Nephron (organoid): Measurements from ENCODE around the gene ARHGAP10.
A peak's percentile ranks its signal among the peaks of the same experiment; 100 is the strongest.

ENCODE experiments used
- H3K27ac Mint-ChIP-seq, 3 experiments: 2 replicates each; pipeline ENCODE4 v1.8.0; 2020; ENCODE audit warnings: mixed read lengths in 3 of 3, mild to moderate bottlenecking in 2 of 3, moderate library complexity in 1 of 3
- H3K27me3 Mint-ChIP-seq: 2 replicates; pipeline ENCODE4 v1.8.0; 2021; ENCODE audit warnings: low read depth, mild to moderate bottlenecking, moderate library complexity, mixed read lengths
- H3K36me3 Mint-ChIP-seq: 2 replicates; pipeline ENCODE4 v1.8.0; 2020; ENCODE audit warnings: low read depth, mixed read lengths
- H3K4me1 Mint-ChIP-seq: 2 replicates; pipeline ENCODE4 v1.8.0; 2020; ENCODE audit warnings: mixed read lengths
- H3K4me3 Mint-ChIP-seq, 3 experiments: 2 replicates each; pipeline ENCODE4 v1.8.0; 2020; ENCODE audit warnings: mild to moderate bottlenecking in 3 of 3, mixed read lengths in 3 of 3, moderate library complexity in 2 of 3
- H3K9me3 Mint-ChIP-seq: 2 replicates; pipeline ENCODE4 v1.8.0; 2020; ENCODE audit warnings: mixed read lengths
- CTCF ChIP-seq, 3 experiments: fragments of 200-600 bp; sonication (generic); IDR thresholded peaks; one replicate each; pipeline ENCODE4 v1.5.0; 2021; ENCODE audit warnings: antibody characterized with exemption in 3 of 3; ENCODE audit not compliant: unreplicated experiment in 3 of 3

The ARHGAP10 gene

GRCh38 chr4:147765121-147765529, 33.2 kb downstream of the ARHGAP10 start:
- no peaks in the 10 kb centered on the region for H3K9me3 Mint-ChIP-seq

GRCh38 chr4:147768113-147768512, 36.2 kb downstream of the ARHGAP10 start:
- Mint-ChIP-seq H3K27me3 (no peaks in the 10 kb centered on the region), H3K36me3 (no peaks in the 10 kb centered on the region), H3K9me3 (no peaks in the 10 kb centered on the region), H3K4me3 (no peak overlapping the region), H3K4me1 (peaks cover 32% of the 10 kb centered on the region), H3K27ac (no peak overlapping the region)
- TF ChIP-seq CTCF (IDR thresholded peaks at IDR 0.05; ENCODE audit: unreplicated experiment in 3 of 3), result no peak

More at GRCh38 chr4:147765121-147765529, 33.2 kb downstream of the ARHGAP10 start:
- TF ChIP-seq CTCF (IDR thresholded peaks at IDR 0.05; ENCODE audit: unreplicated experiment in 3 of 3), result no peak
- Mint-ChIP-seq H3K36me3 (no peaks in the 10 kb centered on the region), H3K27ac (no peak overlapping the region), H3K4me3 (no peak overlapping the region), H3K27me3 (no peaks in the 10 kb centered on the region), H3K4me1 (peaks cover 28% of the 10 kb centered on the region)

GRCh38 chr4:147769386-147769785, 37.5 kb downstream of the ARHGAP10 start:
- no peaks in the 10 kb centered on the region for H3K27me3 Mint-ChIP-seq
- no peaks in the 10 kb centered on the region for H3K36me3 Mint-ChIP-seq
- TF ChIP-seq CTCF (IDR thresholded peaks at IDR 0.05; ENCODE audit: unreplicated experiment in 3 of 3), result no peak
- no peaks in the 10 kb centered on the region for H3K9me3 Mint-ChIP-seq
- peak overlapping the region in 1 of 3 experiments; percentile 33 for H3K27ac Mint-ChIP-seq
- H3K4me3 Mint-ChIP-seq, result no peak overlapping the region
- peaks cover 44% of the 10 kb centered on the region for H3K4me1 Mint-ChIP-seq

GRCh38 chr4:147770831-147771230, 38.9 kb downstream of the ARHGAP10 start:
- no peaks in the 10 kb centered on the region for H3K9me3 Mint-ChIP-seq

GRCh38 chr4:147772056-147772455, 40.2 kb downstream of the ARHGAP10 start:
- Mint-ChIP-seq H3K4me1 (peaks cover 51% of the 10 kb centered on the region), H3K27me3 (no peaks in the 10 kb centered on the region), H3K4me3 (peak overlapping the region in 1 of 3 experiments; percentile 12), H3K9me3 (no peaks in the 10 kb centered on the region), H3K27ac (peak overlapping the region; percentile 79 to 96 (median 87)), H3K36me3 (no peaks in the 10 kb centered on the region)
- no peak for TF ChIP-seq CTCF (IDR thresholded peaks at IDR 0.05; ENCODE audit: unreplicated experiment in 3 of 3)

More at GRCh38 chr4:147770831-147771230, 38.9 kb downstream of the ARHGAP10 start:
- no peak overlapping the region for H3K4me3 Mint-ChIP-seq
- no peaks in the 10 kb centered on the region for H3K27me3 Mint-ChIP-seq
- no peaks in the 10 kb centered on the region for H3K36me3 Mint-ChIP-seq
- H3K4me1 Mint-ChIP-seq, result peaks cover 44% of the 10 kb centered on the region
- peak overlapping the region in 2 of 3 experiments; percentile 46 to 96 for H3K27ac Mint-ChIP-seq
- no peak for TF ChIP-seq CTCF (IDR thresholded peaks at IDR 0.05; ENCODE audit: unreplicated experiment in 3 of 3)

- H3K36me3 Mint-ChIP-seq, result no peaks in the 10 kb centered on the region
- no peaks in the 10 kb centered on the region for H3K27me3 Mint-ChIP-seq
- H3K27ac Mint-ChIP-seq, result peak overlapping the region; percentile 79 to 96 (median 87)
- H3K4me3 Mint-ChIP-seq, result peak overlapping the region in 2 of 3 experiments; percentile 1 to 50
- H3K4me1 Mint-ChIP-seq, result peaks cover 53% of the 10 kb centered on the region
- H3K9me3 Mint-ChIP-seq, result no peaks in the 10 kb centered on the region
- no peak for TF ChIP-seq CTCF (IDR thresholded peaks at IDR 0.05; ENCODE audit: unreplicated experiment in 3 of 3)
These were observed 40.6 kb downstream of the ARHGAP10 start for GRCh38 chr4:147772459-147772969.
